HepG2 (cell line): ENCODE results near the gene SNAPC4. TPM values are rescaled to one million over a fixed set of nuclear protein-coding genes. Genes with fewer than 3 reads are reported as not detected.

Experiments
- ATAC-seq: fragments of 200-7000 bp; cut with Tn5 transposase; 3 replicates; pipeline ENCODE4 v1.9.1; 2020; ENCODE audit warnings: mild to moderate bottlenecking, moderate library complexity
- BruUV-seq: library from RNA; stranded (reverse); fragments of 400-500 nt; replicated peaks from 2 replicates; lab custom pipeline; 2021; lab: Mats Ljungman, UMichigan
- CTCF ChIA-PET: fragments of 300-600 bp; formaldehyde crosslinking; extraction: SDS; loops from one replicate; lab custom pipeline; 2021; ENCODE audit warnings: low total read pairs, inconsistent platforms, low intra/inter-chr PET ratio; lab: Yijun Ruan, JAX
- POLR2A ChIA-PET: fragments of 350-600 bp; sonication (Branson Sonifier 250); formaldehyde crosslinking; loops from one replicate; lab custom pipeline; 2020; ENCODE audit warnings: antibody characterized with exemption, inconsistent platforms; lab: Yijun Ruan, JAX
- DNase-seq: peaks from one replicate; pipeline ENCODE4 v3.0.0-alpha.2; 2015; ENCODE audit warnings: low spot score
- FAIRE-seq: peaks from 3 replicates; lab custom pipeline; 2011; peaks lifted over from hg19 to GRCh38; lab: Jason Lieb, UNC
- H2AFZ ChIP-seq: one replicate; pipeline ENCODE4 v1.6.1; 2011; ENCODE audit warnings: low read length, inconsistent platforms
- H3K27ac ChIP-seq: fragments of 300-600 bp; 3 replicates; pipeline ENCODE4 v1.8.0; 2011; ENCODE audit warnings: mixed run types, mild to moderate bottlenecking, mixed read lengths, low read length, inconsistent platforms; ENCODE audit not compliant: insufficient read depth; ENCODE audit errors: extremely low read length
- H3K27me3 ChIP-seq, 2 experiments: fragments of 200-600 bp in 1 of 2; 2 replicates in 1 of 2; 3 replicates in 1 of 2; pipeline versions ENCODE4 v1.6.0 to v1.8.0; 2011; ENCODE audit warnings: low read length in 2 of 2, mild to moderate bottlenecking in 2 of 2, moderate library complexity in 2 of 2, inconsistent platforms in 1 of 2; ENCODE audit not compliant: insufficient read depth in 2 of 2, control insufficient read depth in 1 of 2
- H3K36me3 ChIP-seq, 2 experiments: fragments of 200-600 bp in 1 of 2; replicated peaks in 1 of 2; 2 replicates in 1 of 2; 3 replicates in 1 of 2; pipeline versions ENCODE4 v1.5.1 to v1.8.0; 2011; ENCODE audit warnings: low read length in 2 of 2, inconsistent platforms in 1 of 2; ENCODE audit not compliant: insufficient read depth in 2 of 2, control insufficient read depth in 1 of 2
- H3K4me1 ChIP-seq: 2 replicates; pipeline ENCODE4 v1.5.1; 2012; ENCODE audit warnings: low read length, inconsistent platforms; ENCODE audit not compliant: insufficient read depth
- H3K4me2 ChIP-seq: 2 replicates; pipeline ENCODE4 v1.6.0; 2011; ENCODE audit warnings: low read depth, low read length, inconsistent platforms
- H3K4me3 ChIP-seq, 3 experiments: fragments of 200-600 bp in 1 of 3; sonication (generic), shearing (Covaris generic) in 1 of 3; replicated peaks in 1 of 3; 2 replicates each; pipeline ENCODE4 v1.5.1; 2011 to 2016; ENCODE audit warnings: low read length in 3 of 3, inconsistent platforms in 2 of 3, low read depth in 2 of 3, mild to moderate bottlenecking in 2 of 3, control low read depth in 1 of 3, mixed read lengths in 1 of 3; ENCODE audit not compliant: insufficient read depth in 1 of 3
- H3K79me2 ChIP-seq: one replicate; pipeline ENCODE4 v1.6.1; 2011; ENCODE audit warnings: low read length, inconsistent platforms; ENCODE audit not compliant: insufficient read depth
- H3K9ac ChIP-seq: 2 replicates; pipeline ENCODE4 v1.6.0; 2011; ENCODE audit warnings: mild to moderate bottlenecking, low read depth, low read length, inconsistent platforms; ENCODE audit not compliant: insufficient read depth
- H3K9me3 ChIP-seq: 2 replicates; pipeline ENCODE4 v1.5.1; 2012; ENCODE audit warnings: mild to moderate bottlenecking, low read length
- H4K20me1 ChIP-seq: 2 replicates; pipeline ENCODE4 v1.6.0; 2011; ENCODE audit warnings: inconsistent platforms, mild to moderate bottlenecking, low read length, moderate library complexity; ENCODE audit not compliant: insufficient read depth
- AGO1 ChIP-seq: fragments of 200-400 bp; formaldehyde crosslinking; IDR thresholded peaks from 2 replicates; pipeline ENCODE4 v1.6.1; 2017; ENCODE audit warnings: mild to moderate bottlenecking, low read depth, low read length, moderate library complexity; ENCODE audit not compliant: poor library complexity, severe bottlenecking
- CENPX ChIP-seq: sonication (generic); formaldehyde crosslinking; IDR thresholded peaks from 2 replicates; pipeline ENCODE4 v1.9.0; 2021; ENCODE audit warnings: mild to moderate bottlenecking, missing genetic modification reagents, moderate library complexity
- FOXK2 ChIP-seq: fragments of 450-650 bp; IDR thresholded peaks from 2 replicates; pipeline ENCODE4 v1.6.1; 2016
- GATAD1 ChIP-seq: IDR thresholded peaks from 2 replicates; pipeline ENCODE4 v1.6.1; 2016; ENCODE audit warnings: missing genetic modification reagents, missing compliant biosample characterization
- NCOA5 ChIP-seq: sonication (generic); formaldehyde crosslinking; IDR thresholded peaks from 2 replicates; pipeline ENCODE4 v1.4.0; 2020; ENCODE audit warnings: missing genetic modification reagents
- POGZ ChIP-seq: sonication (generic); formaldehyde crosslinking; IDR thresholded peaks from 2 replicates; pipeline ENCODE4 v1.4.0; 2020; ENCODE audit warnings: mild to moderate bottlenecking, missing genetic modification reagents
- SIN3B ChIP-seq: fragments of 150-350 bp; IDR thresholded peaks from 2 replicates; pipeline ENCODE4 v1.6.1; 2014; ENCODE audit warnings: low read length
- ZNF484 ChIP-seq: sonication (generic); formaldehyde crosslinking; IDR thresholded peaks from 2 replicates; pipeline ENCODE4 v1.5.1; 2020; ENCODE audit warnings: mild to moderate bottlenecking, low read depth, missing genetic modification reagents, borderline replicate concordance
- ZNF577 ChIP-seq: sonication (generic); formaldehyde crosslinking; IDR thresholded peaks from 2 replicates; pipeline ENCODE4 v1.4.0; 2020; ENCODE audit warnings: mild to moderate bottlenecking, low read depth, missing genetic modification reagents, borderline replicate concordance
- ZNF598 ChIP-seq: sonication (generic); formaldehyde crosslinking; IDR thresholded peaks from 2 replicates; pipeline ENCODE4 v1.5.1; 2020; ENCODE audit warnings: mild to moderate bottlenecking, missing genetic modification reagents, borderline replicate concordance
- ZNF614 ChIP-seq: IDR thresholded peaks from 2 replicates; pipeline ENCODE4 v1.6.1; 2018; ENCODE audit warnings: missing biosample characterization, missing genetic modification reagents, inconsistent platforms, borderline replicate concordance
- WGBS: methylation state at CpG from one replicate; pipeline ENCODE4 v1.1.6; 2017; ENCODE audit warnings: low lambda C conversion rate; 5-methylcytosine and 5-hydroxymethylcytosine counted together
- in situ Hi-C: cut with HindIII; loops from 2 replicates; pipeline ENCODE4 v1.10.0; 2017; ENCODE audit warnings: low pct_unique_long_range_greater_than_20kb; ENCODE audit not compliant: extremely low pct_ligation_motif_present
- intact Hi-C: fragments of 100-400 bp; cut with micrococcal nuclease; formaldehyde crosslinking; loops from one replicate; pipeline ENCODE4 v1.10.0; 2022; ENCODE audit not compliant: unreplicated experiment
- polyA plus RNA-seq, 8 experiments: library from polyadenylated mRNA; depleted of rRNA in 3 of 8; stranded (reverse) in 7 of 8; unstranded in 1 of 8; fragments of >200 nt; fragmentation: Illumina TruSeq in 4 of 8; extraction: Trizol in 4 of 8; gene quantifications; 2 replicates each; pipeline versions ENCODE4 v1.2.1 to v1.2.3, GENCODE V29; 2011 to 2016; ENCODE audit warnings: low read depth in 4 of 8, missing spikeins in 1 of 8, mixed read lengths in 1 of 8; ENCODE audit not compliant: insufficient read depth in 1 of 8
- total RNA-seq, 5 experiments: library from RNA; depleted of rRNA; stranded (reverse); fragments of >200 nt; fragmentation: Illumina TruSeq; extraction: Trizol; gene quantifications; 2 replicates each; pipeline ENCODE4 v1.2.3, GENCODE V29; 2016; ENCODE audit warnings: low read depth in 1 of 5
- TF ChIP-seq, protein P1 (sequence below): fragments of 450-650 bp; IDR thresholded peaks from 2 replicates; pipeline ENCODE4 v1.6.1; 2017; ENCODE audit warnings: mild to moderate bottlenecking
- TF ChIP-seq, protein P2 (sequence below): sonication (generic); IDR thresholded peaks from 2 replicates; pipeline ENCODE4 v1.6.1; 2016; ENCODE audit warnings: low read depth, borderline replicate concordance
- TF ChIP-seq, protein P3 (sequence below): sonication (generic); formaldehyde crosslinking; IDR thresholded peaks from 2 replicates; pipeline ENCODE4 v1.4.0; 2020; ENCODE audit warnings: missing genetic modification reagents, borderline replicate concordance
- TF ChIP-seq, protein P4 (sequence below): sonication (generic); formaldehyde crosslinking; IDR thresholded peaks from 2 replicates; pipeline ENCODE4 v1.5.0; 2020; ENCODE audit warnings: missing genetic modification reagents

SNAPC4 gene
- total and polyA plus RNA-seq, 2 of the 13 experiments (the other 11 are each of a cell fraction or from before 2014, with no cell fraction given): 2.0 to 6.0 TPM

DNA sequence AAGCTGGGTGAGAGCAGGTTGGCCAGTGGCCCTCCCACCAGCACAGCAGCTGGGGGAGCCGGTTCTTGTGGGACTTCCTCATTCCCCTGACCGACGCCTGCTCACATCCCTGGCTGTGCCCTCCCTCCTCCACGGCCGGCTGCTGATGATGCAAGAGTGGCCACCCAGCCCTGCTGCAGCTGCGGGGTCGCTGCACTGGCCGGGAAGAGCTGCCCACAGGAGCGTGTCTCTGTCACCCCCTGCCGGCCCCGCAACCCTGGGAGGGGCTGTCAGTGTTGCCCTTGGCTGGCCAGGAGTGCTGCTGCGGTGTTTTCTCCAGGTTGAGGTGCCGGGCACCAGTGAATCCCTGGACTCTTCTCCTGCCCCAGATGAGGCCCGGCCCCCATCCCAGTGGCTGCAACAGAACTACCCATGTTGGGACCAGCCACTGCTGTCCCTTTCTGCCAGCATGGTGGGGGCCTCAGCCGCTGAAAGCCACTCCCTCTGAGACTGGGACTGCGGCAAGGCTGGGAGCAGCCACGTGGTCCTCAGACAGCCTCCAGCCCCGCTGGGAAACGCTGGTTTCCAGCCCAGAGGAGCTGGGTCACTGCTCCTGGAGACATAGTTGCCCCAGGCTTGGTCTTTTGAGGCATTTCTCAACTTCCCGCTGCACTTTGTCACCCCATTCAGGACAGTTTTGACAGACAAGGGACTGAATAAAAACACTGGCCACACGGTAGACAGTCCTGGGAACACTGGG, 27.2 kb downstream of the SNAPC4 start:
- peak overlapping the region; percentile 37 for H2AFZ ChIP-seq
- BruUV-seq: TSS peak; percentile 45
- peak overlapping the region; percentile 76 for H3K9ac ChIP-seq
- DNase-seq: peak; percentile 74
- peak overlapping the region; percentile 98 for H3K4me2 ChIP-seq
- no peaks in the 10 kb centered on the region for H4K20me1 ChIP-seq
- CTCF ChIA-PET: interaction anchor here (0.8 to 3.1 kb wide), 5 partner anchors 9 to 60 kb away, joined by 3 to 18 read pairs (median 4); partner anchors contain the start of gene DNLZ
- no peaks in the 10 kb centered on the region for H3K79me2 ChIP-seq
- H3K27me3 ChIP-seq: no peaks in the 10 kb centered on the region; a peak in 1 of 5 replicates
- peak overlapping the region; percentile 68 to 85 (median 72) for H3K4me3 ChIP-seq
- in situ Hi-C loops (no loop called here), intact Hi-C loops (loop anchor here (2.0 to 5.0 kb wide), 2 partner anchors 35 to 60 kb away; no protein-coding TSS in a partner anchor)
- ATAC-seq: peak; percentile 83
- H3K36me3 ChIP-seq: peaks cover 0 to 2% of the 10 kb centered on the region in 2 experiments; a peak in 1 of 5 replicates
- 0% methylated on average over 1 of the region's 21 CpGs for WGBS
- H3K4me1 ChIP-seq: peaks cover 15% of the 10 kb centered on the region
- H3K9me3 ChIP-seq: no peaks in the 10 kb centered on the region
- peak; percentile 32 for FAIRE-seq
- POLR2A ChIA-PET: interaction anchor here (1.1 to 4.0 kb wide), 5 partner anchors 10 to 38 kb away, joined by 3 to 38 read pairs (median 4); partner anchors contain the start of gene DNLZ
- peak overlapping the region; percentile 50 for H3K27ac ChIP-seq
- TF ChIP-seq POGZ (CRISPR knock-in tag): no peak
- TF ChIP-seq CENPX (CRISPR knock-in tag): no peak
- no peak for TF ChIP-seq NCOA5 (CRISPR knock-in tag)
- TF ChIP-seq AGO1: no peak
- TF ChIP-seq ZNF614 (CRISPR knock-in tag): 0 out of 2 replicates have a peak, but pooled peaks have one; percentile 29
- peak; percentile 16; the same call in 1 of the 2 replicates for TF ChIP-seq ZNF598
- TF ChIP-seq, protein P1, sequence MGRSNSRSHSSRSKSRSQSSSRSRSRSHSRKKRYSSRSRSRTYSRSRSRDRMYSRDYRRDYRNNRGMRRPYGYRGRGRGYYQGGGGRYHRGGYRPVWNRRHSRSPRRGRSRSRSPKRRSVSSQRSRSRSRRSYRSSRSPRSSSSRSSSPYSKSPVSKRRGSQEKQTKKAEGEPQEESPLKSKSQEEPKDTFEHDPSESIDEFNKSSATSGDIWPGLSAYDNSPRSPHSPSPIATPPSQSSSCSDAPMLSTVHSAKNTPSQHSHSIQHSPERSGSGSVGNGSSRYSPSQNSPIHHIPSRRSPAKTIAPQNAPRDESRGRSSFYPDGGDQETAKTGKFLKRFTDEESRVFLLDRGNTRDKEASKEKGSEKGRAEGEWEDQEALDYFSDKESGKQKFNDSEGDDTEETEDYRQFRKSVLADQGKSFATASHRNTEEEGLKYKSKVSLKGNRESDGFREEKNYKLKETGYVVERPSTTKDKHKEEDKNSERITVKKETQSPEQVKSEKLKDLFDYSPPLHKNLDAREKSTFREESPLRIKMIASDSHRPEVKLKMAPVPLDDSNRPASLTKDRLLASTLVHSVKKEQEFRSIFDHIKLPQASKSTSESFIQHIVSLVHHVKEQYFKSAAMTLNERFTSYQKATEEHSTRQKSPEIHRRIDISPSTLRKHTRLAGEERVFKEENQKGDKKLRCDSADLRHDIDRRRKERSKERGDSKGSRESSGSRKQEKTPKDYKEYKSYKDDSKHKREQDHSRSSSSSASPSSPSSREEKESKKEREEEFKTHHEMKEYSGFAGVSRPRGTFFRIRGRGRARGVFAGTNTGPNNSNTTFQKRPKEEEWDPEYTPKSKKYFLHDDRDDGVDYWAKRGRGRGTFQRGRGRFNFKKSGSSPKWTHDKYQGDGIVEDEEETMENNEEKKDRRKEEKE: no peak
- no peak for TF ChIP-seq FOXK2
- TF ChIP-seq, protein P2, sequence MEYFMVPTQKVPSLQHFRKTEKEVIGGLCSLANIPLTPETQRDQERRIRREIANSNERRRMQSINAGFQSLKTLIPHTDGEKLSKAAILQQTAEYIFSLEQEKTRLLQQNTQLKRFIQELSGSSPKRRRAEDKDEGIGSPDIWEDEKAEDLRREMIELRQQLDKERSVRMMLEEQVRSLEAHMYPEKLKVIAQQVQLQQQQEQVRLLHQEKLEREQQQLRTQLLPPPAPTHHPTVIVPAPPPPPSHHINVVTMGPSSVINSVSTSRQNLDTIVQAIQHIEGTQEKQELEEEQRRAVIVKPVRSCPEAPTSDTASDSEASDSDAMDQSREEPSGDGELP: peak; percentile 85; the same call in 1 of the 2 replicates
- no peak for TF ChIP-seq SIN3B
- TF ChIP-seq, protein P3, sequence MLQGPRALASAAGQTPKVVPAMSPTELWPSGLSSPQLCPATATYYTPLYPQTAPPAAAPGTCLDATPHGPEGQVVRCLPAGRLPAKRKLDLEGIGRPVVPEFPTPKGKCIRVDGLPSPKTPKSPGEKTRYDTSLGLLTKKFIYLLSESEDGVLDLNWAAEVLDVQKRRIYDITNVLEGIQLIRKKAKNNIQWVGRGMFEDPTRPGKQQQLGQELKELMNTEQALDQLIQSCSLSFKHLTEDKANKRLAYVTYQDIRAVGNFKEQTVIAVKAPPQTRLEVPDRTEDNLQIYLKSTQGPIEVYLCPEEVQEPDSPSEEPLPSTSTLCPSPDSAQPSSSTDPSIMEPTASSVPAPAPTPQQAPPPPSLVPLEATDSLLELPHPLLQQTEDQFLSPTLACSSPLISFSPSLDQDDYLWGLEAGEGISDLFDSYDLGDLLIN: peak; percentile 68; the same call in 1 of the 2 replicates
- TF ChIP-seq GATAD1 (CRISPR knock-in tag): peak; percentile 58
- no peak for TF ChIP-seq ZNF484 (CRISPR knock-in tag)
- TF ChIP-seq ZNF577 (CRISPR knock-in tag): no peak
- TF ChIP-seq, protein P4, sequence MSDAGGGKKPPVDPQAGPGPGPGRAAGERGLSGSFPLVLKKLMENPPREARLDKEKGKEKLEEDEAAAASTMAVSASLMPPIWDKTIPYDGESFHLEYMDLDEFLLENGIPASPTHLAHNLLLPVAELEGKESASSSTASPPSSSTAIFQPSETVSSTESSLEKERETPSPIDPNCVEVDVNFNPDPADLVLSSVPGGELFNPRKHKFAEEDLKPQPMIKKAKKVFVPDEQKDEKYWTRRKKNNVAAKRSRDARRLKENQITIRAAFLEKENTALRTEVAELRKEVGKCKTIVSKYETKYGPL (CRISPR knock-in tag): no peak; the same call in 1 of the 2 replicates
